Ascending aorta (tissue), 2 donors: Measurements from ENCODE around the gene TPBG. TPM values are rescaled to one million over a fixed set of nuclear protein-coding genes. Genes with fewer than 3 reads are reported as not detected.

Source experiments
- DNase-seq, 2 donors: peaks; one replicate each; pipeline ENCODE4 v3.0.0-alpha.2; 2019; ENCODE audit warnings: low spot score in 2 of 2
- H3K27ac ChIP-seq, 2 donors: fragments of 200-600 bp; sonication (generic); one replicate each; pipeline ENCODE4 v1.5.1; 2016 to 2017; ENCODE audit warnings: mild to moderate bottlenecking in 1 of 2
- H3K27me3 ChIP-seq: fragments of 200-600 bp; sonication (generic); one replicate; pipeline ENCODE4 v1.5.1; 2017
- H3K36me3 ChIP-seq, 2 donors: fragments of 200-600 bp; sonication (generic); one replicate each; pipeline ENCODE4 v1.5.1; 2016
- H3K4me1 ChIP-seq, 2 donors: fragments of 200-600 bp; sonication (generic); one replicate each; pipeline ENCODE4 v1.5.1; 2016 to 2017; ENCODE audit warnings: mild to moderate bottlenecking in 1 of 2
- H3K4me3 ChIP-seq, 2 donors: fragments of 200-600 bp; sonication (generic); one replicate each; pipeline ENCODE4 v1.5.1; 2016 to 2017; ENCODE audit warnings: mild to moderate bottlenecking in 1 of 2
- H3K9me3 ChIP-seq, 2 donors: fragments of 200-600 bp; sonication (generic); one replicate each; pipeline ENCODE4 v1.5.1; 2016
- CTCF ChIP-seq, 3 experiments: fragments of 200-600 bp in 2 of 3; fragments of 450-650 bp in 1 of 3; sonication (generic) in 2 of 3; IDR thresholded peaks; one replicate each; pipeline ENCODE4 v1.5.1; 2016 to 2019; ENCODE audit warnings: antibody characterized with exemption in 3 of 3, mild to moderate bottlenecking in 1 of 3, moderate library complexity in 1 of 3
- intact Hi-C: fragments of 100-400 bp; cut with DNase I; formaldehyde crosslinking; loops from one replicate; pipeline ENCODE4 v1.15.1; 2023
- total RNA-seq: library from RNA; depleted of rRNA; stranded (reverse); fragments of >200 nt; gene quantifications from one replicate; pipeline ENCODE4 v1.1.0, GENCODE V29; 2016

TPBG gene
- total RNA-seq: 60.1 TPM

DNA sequence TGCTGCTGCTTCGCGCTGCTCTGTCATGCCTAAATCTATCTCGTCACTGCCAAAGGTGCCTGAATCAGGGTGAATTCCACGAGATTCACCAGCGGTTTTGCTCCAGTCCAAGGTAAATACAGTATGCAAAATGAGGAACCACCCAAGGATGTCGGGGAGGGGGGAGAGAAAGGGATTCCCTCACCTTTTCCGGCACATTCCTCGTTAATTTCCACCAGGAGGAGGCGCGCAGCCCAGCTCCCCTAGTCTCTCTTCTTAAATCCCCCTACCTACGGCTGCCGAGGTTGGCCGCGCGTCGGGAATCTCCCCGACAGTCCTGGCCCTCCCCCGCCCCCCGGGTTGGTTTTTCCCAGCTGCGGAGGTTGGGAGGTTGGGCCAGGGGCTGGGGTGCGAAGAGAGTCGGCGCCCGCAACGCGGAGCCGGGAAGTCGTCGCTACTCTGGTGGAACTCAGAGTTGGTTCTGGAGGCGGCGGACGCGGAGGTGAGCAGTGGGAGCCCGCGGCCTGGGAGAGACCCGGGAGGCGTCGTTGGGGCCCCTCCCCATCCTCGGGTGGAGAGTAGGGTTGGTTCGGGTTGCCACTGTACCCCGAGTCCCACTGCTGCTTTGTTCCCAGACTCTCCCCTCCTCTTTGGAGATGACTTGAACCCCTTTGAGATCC lies at the start of gene TPBG:
TPBG (plus strand) TSS at position 390 of the 659 bp plus-strand sequence. CDS start 1,145 bp downstream, outside the sequence.
- Histone ChIP-seq H3K9me3 (no peaks in the 10 kb centered on the region), H3K4me3 (peak within 1 kb of the TSS; percentile 63 to 93), H3K27me3 (no peaks in the 10 kb centered on the region), H3K27ac (peak within 1 kb of the TSS; percentile 89 to 93), H3K4me1 (peaks cover 4 to 9% of the 10 kb centered on the region in 2 donors), H3K36me3 (no peaks in the 10 kb centered on the region)
- DNase-seq: peak in 1 of 2 donors; percentile 74
- TF ChIP-seq CTCF (IDR thresholded peaks at IDR 0.05): peak in 1 of 3 experiments; percentile 42
- intact Hi-C loops: loop anchor here (5.0 to 10.0 kb wide), 3 partner anchors 116 to 831 kb away; partner anchors contain the start of genes DOP1A, IBTK, PGM3 and RWDD2A

DNA sequence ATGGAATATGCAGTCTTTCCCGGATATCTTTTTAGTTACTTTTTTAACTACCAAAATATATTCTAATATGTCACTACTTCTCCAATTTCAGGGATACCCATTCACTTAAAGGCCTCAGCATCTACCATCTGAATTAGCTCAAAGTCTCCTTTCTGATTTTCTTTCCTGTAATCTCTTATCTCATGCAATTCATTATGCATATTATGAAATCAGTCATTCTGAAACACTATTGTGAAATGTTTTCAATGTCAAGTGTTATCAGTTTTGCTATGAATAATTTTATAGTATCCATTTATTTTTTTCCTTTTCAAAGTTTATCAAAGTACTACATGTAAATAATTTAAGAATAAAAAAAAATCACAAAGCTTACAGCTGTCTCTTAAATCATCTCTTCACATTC lies 41.2 kb upstream of the TPBG start:
- Histone ChIP-seq H3K36me3 (no peaks in the 10 kb centered on the region), H3K9me3 (no peaks in the 10 kb centered on the region), H3K4me1 (no peaks in the 10 kb centered on the region), H3K27ac (no peak overlapping the region), H3K4me3 (no peak overlapping the region), H3K27me3 (no peaks in the 10 kb centered on the region)
- intact Hi-C loops: no loop called here
- no peak for DNase-seq
- no peak for TF ChIP-seq CTCF (IDR thresholded peaks at IDR 0.05)

GRCh38 chr6:82329766-82330165 lies 33.9 kb upstream of the TPBG start:
- Histone ChIP-seq H3K27ac (no peak overlapping the region), H3K36me3 (no peaks in the 10 kb centered on the region), H3K27me3 (no peaks in the 10 kb centered on the region), H3K4me1 (no peaks in the 10 kb centered on the region), H3K9me3 (no peaks in the 10 kb centered on the region), H3K4me3 (no peak overlapping the region)
- TF ChIP-seq CTCF (IDR thresholded peaks at IDR 0.05): no peak
- intact Hi-C loops: no loop called here
- no peak for DNase-seq

- intact Hi-C loops: no loop called here
Observed at GRCh38 chr6:82330171-82330804, 33.3 kb upstream of the TPBG start.

DNA sequence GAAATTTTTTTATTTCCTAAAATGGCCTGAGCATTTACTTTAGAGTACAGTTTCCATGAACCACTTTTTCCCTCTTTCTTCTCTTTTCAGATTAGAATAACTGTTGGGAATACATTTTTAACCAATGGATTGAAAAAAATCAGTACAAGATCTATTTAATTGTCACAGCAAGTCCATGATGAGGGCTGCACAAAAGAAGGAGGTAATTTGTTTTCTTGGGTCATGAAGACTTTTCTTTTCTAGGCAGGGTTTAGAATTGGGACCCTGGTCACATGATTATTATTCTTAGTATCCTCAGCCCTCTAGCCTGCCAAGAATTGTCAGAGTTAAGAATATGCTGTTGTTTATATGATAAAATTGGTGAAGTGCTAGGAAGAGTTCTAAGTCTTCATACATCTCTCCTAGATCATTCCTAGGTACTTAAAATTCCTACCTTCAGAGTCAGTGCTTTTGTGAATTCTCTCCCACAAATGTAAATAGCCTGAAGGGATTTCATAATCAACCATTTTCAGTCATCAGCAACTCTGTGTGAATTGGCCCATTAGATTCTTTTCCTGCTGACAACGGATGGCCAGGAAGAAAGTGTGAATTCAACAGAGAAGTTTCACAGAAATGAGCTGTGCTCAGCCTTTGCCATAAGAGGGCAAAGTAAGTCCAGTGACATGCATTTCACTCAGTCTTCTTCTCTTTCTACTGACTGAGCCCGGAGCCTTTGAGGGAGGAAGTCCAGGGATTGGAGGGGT lies 32.4 kb upstream of the TPBG start:
- H3K27ac ChIP-seq: no peak overlapping the region
- TF ChIP-seq CTCF (IDR thresholded peaks at IDR 0.05): no peak
- H3K4me1 ChIP-seq: no peaks in the 10 kb centered on the region
- no peaks in the 10 kb centered on the region for H3K27me3 ChIP-seq
- H3K4me3 ChIP-seq: no peak overlapping the region
- no peak for DNase-seq
- intact Hi-C loops: no loop called here
- no peaks in the 10 kb centered on the region for H3K36me3 ChIP-seq
- H3K9me3 ChIP-seq: no peaks in the 10 kb centered on the region

More at GRCh38 chr6:82330171-82330804, 33.3 kb upstream of the TPBG start:
- no peaks in the 10 kb centered on the region for H3K9me3 ChIP-seq
- H3K36me3 ChIP-seq: no peaks in the 10 kb centered on the region
- H3K4me1 ChIP-seq: no peaks in the 10 kb centered on the region
- DNase-seq: no peak
- H3K27me3 ChIP-seq: no peaks in the 10 kb centered on the region
- TF ChIP-seq CTCF (IDR thresholded peaks at IDR 0.05): no peak
- no peak overlapping the region for H3K27ac ChIP-seq
- no peak overlapping the region for H3K4me3 ChIP-seq
